Dermis blood vessel endothelial cell (primary cell): ENCODE data around the gene SPTBN1. TPM values are rescaled to one million over a fixed set of nuclear protein-coding genes. Genes with fewer than 3 reads are reported as not detected.
A peak's percentile ranks its signal among the peaks of the same experiment; 100 is the strongest.

Source experiments
- DNase-seq: peaks from one replicate; pipeline ENCODE4 v3.0.0; 2010
- total RNA-seq: library from RNA; depleted of rRNA; stranded (reverse); fragments of >200 nt; gene quantifications from 2 replicates; pipeline ENCODE4 v1.2.3, GENCODE V29; 2014

SPTBN1 gene
- total RNA-seq, 1 donor from 2014 or later = 916 TPM

DNA sequence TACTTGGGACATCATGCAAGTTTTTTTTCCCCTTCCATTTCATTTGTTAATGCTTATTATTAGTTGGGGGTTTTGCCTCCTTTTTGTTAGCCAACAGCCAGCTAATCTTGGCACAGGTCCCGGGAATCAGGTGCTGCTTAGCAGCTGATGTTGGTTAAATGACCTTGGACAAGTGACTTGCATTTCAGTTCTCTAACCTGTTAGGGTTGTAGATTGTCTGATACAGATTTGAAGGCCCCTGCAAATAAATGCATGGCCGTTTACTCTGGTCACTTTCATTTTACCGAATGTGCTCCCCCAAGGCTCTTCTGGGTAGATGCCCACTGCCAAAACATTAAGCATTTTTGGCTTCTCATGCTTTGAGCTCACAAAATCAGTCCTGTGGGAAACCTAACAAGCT is 120.9 kb downstream of the SPTBN1 start:
- DNase-seq = peak; percentile 63

DNA sequence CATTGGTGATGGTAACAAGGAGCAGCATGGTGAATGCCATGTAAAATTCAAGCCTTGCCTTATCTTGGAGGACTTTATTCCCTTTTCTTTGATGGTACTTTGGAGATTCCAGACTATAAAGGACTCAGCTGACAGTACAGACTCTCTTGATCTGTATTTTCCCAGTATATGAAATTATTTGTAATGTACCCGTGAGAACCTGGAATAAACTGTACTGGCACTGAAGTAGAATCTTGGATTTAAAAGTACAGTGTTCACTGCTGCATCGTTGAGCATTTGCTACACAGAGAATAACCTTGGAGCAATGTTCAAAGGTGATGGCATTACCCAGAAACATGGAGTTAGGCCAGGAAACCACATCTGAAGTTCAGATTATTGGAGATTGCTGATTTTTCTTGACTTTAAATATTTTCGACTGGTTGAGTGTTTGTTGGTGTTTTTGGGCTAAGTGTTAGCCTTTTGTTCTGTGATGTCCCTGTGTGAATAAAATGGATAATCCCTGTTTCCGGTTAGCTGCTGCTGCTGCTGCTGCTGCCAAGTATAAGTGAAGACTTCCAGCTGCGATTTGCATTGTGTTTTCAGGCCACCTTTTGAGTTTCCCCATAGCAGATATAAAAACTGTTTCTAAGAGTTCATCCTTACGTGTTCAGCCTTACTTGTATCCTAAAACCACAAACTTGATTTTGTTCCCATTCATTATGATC is 122.0 kb downstream of the SPTBN1 start:
- peak; percentile 67 for DNase-seq

DNA sequence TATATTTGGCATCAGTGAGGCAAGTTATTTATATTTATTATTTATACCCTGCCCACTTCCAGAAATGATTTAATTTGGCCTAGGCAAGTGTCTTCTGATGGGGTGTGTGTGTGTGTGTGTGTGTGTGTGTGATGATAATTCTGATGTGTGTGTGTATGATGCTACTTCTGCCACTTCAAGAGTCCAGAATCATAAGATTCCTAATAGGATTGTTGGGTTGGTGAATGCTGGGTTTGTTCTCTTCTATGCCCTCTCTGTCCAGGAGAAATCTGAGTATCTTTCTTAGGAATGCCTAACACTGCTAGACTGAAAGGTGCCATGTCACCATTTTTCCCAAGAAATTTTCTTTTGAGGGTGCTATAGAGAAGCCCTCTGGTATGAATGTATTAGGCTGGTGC is 122.5 kb downstream of the SPTBN1 start:
- no peak for DNase-seq

DNA sequence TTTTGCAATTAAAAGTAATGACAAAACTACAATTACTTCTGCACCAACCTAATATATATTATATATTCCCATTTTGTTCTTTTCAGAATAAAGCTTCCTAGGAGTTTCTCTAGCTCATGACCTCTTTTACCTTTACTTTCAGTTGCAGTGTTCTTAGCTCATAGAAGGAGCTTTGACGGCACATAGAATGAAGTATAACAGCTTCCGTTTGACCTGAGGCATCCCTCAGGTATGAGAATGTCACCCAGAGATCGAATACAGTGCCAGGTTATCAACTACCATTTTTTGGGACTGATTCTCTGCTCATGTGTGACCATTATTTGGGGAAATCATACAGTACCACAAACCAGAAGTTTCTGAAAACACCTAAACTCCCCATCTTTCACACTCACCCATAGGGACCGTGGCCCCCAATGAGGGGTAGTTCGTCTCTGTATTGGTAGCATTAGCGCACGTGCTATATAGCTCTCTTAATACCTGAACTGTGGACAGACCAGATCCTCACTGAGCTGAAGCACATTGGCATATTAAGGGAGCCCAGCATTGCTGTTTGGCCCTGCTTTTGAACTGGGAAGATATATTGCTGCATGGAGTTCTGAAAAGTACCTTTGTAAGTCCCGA is 123.0 kb downstream of the SPTBN1 start:
- no peak for DNase-seq

DNA sequence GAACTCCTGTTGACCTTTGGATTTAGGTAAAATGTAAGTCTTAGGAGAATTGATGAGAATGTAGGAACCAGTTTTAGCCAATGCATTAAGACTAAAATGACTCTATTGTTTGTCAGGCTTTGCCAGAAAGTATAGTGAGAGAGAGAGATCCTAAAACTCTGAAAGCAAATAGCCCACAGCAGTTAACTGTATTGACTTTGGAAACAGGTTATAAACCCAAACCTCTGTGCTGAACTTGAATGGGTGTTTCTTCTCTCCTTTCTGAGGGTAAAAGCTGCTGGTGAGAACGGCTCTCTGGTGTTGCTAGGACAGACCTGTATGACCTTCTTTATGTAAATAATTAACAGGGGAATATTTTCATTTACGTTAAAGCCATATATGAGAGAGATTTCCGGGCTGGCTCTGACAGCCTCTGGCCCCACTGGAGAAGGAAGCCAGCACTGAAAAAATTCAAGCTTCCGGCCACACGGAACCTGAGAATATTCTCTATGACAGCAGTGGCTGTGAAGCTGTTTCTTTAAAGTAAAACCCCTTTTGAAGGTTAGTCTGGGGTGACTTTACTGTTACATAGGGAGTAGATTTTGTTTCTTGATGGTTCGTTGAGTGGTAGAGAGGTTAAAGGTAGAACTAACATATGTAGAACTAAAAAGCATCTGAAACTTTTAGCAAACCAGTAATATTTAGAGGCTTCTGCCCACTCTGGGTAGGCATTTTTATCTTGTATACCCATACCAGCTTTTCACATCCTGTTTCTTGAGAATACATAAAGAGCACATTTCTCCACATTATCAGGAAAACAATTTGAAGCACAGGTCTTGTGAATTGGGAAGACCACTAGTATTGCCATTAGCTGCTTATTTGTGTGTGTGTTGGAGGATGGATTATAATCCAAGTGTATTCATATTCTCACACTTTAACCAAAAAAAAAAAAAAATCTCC is 123.8 kb downstream of the SPTBN1 start:
- DNase-seq = peak; percentile 50

DNA sequence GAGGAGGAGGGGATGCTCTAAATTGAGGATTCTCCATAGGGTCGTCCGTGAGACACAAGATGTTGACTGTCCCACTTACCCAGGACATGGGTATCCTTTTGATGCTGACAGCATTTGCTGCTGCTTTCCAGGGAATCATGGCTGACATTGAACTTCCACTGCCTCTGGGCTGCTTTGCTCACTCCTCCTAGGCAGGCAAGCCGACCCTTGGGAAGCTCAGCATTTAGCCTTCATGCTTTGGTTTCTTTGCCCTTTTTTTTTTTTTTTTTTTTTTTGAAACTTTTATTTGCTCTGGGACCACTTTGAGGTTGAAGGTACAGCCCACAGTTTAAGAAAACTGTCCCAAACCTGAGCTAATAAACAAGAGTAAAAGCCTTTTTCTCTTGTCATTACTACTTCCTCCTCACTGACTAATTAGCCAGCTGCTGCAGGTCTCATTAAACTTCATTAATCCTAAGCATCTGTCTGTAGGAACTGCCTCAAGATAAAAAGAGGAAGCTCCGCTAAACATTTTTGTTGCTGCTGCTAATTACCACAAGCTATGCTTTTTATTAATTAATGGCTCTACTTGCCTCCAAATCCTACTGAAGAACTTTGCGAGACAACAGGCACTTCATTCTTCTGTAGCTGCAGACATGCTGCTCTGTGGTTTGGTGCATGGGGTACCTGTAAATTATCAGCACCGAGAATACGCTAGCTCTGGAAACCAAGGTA is 125.4 kb downstream of the SPTBN1 start:
- DNase-seq = no peak

DNA sequence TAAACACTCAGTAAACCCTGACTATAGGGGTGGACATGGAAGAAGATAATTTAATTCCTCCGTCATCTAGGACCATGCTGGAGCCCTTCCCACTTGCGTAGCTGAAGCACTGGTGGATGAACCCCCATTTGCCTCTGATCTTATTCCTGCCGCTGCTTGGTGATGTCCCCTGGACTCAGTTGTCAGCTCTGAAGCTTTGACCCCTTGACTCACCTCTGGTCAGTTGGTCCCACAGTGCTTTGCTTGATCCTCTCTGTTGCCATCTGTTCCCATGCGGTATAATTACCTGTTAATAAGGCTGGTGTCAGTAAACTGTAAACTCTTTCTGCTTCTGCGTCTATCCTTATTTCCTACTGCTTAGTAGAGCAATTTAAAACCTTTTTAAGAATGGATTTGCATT is 126.9 kb downstream of the SPTBN1 start:
- DNase-seq = no peak

DNA sequence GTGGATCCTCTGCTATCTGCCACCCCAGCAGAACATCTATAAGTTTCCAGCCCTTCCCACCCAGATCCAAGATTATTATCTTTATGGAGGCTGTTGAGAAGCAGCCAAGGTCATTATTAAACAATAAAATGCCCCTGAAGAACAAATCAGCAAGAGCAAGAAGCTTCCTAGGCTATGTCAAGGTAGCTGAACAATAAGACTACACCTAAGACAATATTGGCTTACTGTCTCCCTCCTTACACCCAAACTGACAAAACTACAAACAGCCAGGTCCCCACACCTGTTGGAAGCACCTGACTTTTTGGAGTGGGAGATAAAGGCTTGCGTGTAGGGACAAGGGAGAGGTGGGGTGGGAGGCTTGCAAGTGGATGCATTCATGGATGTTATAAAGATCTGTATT is 128.5 kb downstream of the SPTBN1 start:
- DNase-seq = no peak

DNA sequence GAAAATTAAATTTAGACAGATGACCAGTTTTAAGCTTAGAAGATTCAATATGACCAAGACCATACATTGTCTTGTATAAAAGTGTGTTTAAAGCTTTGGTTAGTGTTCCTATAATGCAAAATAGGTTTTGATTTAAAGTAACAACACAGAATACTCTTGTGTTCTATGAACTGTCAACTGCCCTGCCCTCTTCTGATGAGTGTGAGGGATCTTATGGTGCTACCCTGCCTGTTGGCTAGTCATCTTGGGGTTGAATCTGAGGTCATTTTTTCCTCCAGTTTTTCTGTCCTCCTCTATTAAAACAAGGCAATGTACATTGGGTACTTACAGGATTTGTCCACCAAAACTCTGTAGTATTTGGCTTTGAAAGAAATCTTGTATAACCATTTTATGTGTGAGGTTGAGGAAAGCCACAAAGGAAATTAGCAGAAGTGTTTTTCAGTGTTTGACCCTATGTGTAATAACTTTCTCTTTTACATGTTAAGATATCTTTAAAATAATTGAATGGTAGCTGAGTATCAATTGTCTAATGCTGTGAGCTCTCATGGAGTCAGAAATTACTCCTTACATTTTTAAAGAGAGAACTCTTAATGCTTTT is 129.1 kb downstream of the SPTBN1 start:
- DNase-seq = no peak

DNA sequence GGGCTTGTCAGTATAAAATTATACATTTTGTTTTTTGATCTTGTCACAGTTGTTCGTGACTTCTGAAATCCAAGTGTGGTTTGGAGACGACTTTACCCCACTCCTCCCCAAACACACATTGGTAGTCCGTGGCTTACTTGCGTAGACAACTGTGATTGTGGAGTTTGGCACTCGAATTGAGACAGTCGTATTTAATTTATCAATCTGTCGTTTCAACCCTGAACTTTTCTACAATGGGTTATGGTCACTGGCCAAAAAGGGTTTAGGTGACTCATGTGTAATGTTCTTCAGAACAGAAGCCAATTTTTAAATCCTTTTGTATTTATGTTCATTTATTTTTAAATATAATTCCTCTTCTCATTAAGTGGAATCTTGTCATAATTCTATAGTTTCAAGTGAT is 129.9 kb downstream of the SPTBN1 start:
- DNase-seq = peak; percentile 76

DNA sequence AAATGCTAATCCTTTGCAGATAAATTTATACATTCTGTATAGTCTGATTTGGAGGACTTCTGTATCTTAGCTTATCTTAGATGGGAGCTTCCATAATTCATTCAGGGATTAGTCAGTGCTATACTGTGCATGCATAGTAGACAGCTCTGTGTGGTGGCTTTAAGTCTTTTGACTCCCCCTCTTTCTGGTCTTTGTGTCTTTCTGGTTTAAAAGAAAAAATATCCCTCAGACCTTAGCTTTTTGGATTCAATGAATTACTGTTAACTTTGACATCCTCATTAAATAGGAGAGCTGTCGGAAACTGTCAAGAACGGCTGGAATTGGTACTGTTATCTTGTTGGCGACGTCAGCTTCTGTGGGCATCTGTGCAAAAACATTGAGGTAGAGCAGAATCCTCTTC is 130.4 kb downstream of the SPTBN1 start:
- peak; percentile 26 for DNase-seq

DNA sequence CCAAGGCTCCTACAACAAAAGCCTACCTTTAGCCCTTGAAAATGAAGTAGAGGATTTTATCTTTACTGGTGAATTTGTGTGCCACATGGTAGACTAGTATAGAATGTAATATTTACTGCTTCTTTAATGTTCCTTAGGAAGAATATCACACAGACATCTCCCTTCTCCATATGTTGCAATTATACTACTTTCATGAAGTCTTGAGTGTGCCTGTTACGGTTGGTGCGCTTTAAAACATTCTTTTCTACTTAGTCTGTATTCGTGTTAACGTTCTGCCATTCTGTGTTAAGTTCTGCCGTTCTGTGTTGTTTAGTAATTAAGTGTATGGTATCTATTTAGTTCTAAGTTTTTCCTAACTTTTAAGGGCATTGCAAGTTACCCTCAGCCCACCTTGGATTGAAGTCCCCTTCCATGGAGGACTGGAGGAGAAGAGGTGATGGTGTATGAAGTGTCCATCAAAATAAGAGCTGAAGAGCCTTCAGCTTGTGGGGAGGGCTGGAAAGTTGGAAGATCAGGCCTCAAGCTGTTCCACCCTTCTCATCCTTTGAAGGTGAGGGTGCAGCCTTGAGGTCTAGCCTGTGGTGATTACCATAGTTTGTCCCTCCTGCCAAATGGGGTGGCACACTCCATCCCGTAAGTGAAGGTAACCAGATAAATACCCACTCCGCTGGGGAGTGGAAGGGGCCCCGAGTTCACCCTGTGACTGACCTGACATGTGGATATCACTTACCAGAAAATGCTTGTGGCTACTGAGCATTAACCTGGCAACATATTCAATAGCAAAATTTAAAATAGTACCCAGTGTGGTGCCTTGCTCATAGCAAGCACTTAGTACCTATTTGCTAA is 131.3 kb downstream of the SPTBN1 start:
- DNase-seq = no peak

DNA sequence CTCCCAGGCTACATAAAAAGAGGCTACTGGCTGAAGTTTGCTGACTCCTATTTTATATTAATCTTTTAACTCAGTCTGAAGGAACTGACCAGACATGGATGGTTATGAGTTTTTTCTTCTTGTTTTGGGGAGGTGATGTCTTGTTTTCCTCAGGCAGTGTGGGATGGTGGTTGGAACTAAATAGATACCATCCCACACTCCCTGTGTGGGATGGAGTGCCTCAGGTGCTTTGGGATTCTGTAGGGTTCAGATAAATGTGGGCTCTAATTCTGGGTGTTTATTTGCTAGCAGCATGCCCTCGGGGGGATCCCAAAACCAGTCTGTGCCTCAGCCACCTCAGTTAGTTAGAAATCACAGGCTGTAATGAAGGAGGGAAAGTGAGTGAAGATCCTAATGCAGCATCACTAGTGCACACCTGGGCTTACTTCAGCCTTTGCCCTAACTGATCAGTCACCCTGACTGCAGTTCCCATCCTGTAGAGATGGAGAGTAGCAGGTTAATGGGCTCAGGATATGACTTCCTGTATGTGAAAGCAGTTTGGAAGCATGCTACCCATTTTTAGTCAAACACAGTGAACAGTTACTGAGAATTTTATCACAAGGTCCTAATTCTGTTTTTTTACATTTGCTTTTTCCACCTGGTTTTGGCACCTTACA is 132.2 kb downstream of the SPTBN1 start:
- peak; percentile 32 for DNase-seq

DNA sequence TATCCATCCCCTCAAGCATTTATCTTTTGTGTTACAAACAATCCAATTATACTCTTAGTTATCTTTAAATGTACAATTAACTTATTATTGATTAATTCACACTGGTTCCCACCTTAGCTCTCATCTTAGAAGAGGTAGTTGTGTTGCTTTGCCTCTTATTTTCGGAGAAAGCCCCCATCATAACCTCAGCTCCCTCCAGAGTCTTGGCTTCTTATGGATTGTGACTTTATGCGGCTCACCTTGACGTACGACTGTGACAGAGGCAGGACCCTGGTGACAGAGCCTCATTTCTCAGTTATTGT is 132.9 kb downstream of the SPTBN1 start:
- no peak for DNase-seq

DNA sequence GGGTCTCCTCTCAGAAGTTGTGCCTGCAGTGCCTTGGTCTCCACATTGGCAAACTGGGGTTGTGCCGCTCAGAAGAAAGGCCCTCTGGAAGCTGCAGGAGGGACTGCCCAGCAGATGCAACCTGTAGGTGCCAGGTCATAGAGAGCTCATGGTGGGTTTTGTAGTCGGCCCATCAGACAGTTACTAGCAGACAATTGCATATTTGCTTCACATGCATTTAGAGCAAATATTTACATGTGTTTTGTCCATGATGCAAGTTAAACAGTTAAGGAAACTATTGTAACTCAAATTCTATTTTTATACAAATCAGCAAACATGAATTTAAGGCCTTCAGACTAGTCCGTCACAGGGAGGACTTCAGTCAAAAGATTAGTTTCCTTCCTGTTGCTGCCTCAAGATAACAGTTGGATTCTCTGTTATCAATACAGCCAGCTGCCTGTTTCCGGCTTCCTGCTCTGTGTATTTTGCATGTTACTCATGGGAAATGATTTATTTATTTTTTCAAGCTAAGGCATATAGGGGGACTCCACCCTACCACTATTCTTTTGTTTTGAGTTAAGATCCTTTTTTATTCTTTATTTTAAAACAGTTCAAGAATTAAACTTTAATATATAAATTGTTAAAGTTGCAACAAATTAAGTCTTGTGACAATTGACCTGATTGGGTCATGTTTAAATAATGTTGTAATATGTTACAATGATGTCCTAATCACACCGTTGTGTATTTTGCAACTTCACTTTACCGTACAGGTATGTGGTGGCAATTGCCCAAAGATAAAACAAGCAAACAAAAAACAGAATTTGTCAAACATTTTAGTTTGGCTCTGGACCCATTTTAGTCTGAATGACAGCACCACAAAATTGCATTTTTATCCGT is 133.5 kb downstream of the SPTBN1 start:
- peak; percentile 97 for DNase-seq

DNA sequence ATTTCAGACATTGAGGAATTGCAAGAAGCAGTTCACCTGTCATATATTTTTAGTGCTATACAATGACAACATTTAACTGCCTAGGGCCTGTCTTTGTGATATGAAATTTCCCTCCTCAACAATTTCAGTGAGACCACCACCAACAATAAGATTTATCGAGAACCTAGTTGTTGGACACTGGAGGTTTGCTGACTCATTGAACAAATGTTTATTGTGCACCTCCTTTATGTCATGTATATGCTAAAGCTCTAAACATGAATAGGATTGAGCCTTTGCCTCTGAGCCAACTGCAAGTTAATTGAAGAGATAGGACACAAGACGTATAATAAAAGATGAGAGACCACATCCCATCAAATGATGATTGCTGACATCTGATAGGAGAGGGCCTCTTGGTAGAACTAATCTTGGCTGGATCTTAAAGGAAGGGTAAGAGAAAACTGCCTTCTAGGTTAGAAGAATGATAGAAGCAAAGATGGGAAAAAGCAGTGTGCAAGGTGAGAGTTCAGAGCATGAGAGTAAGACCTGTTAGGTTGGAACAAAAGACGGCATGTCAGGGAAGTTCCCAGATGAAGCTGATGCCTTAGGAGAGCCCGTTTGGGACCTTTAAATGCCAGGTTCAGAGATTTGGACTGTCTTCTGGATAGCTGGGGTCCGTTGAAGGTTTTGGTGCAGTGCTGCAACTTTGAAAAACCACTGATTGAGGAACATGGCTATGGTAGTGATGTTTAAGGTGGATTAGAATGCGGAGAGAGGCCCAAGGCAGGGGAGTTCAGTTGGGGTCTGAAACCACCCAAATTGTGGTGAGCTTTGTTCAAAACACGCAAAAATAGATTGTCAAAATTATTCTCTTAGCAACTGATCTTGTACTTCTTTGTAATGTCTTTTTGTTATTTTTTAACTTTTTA is 134.3 kb downstream of the SPTBN1 start:
- DNase-seq = peak; percentile 34

DNA sequence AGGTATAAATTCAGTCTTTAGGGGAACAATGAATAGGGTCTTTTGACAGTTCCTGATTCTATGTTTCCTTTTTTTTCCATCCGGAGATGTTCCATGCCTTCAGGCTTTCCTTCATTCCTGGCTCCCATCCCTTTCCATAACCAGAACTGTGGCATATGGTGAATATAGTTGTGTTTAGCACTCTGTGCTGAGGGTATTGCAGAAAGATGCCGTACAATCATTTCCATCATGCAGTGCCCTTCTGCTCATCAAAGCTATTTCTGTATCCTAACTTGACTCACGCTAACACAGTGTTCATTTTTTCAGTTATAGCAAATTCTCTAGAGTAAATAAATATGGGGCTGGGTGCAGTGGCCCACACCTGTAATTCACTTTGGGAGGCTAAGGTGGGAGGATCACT is 135.4 kb downstream of the SPTBN1 start:
- no peak for DNase-seq

DNA sequence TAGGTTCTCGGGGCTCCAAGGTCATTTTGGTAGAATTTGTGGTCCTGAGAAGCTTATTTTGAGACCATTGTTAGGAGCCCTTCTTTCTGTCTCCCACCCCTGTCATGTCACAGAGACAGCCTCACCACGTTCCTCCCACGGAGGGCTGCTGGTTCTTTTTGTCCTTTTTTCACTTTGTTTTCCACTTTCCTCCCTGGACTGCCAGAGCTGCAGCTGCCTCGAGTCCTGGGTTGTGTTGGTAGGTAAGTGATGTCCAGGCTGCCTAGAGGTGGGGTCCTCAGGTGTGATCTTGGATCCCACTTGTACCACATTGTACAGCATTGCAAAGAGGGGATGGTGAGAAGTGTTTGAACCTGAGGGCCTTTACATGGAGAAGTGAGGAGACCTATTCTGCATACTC is 137.1 kb downstream of the SPTBN1 start:
- no peak for DNase-seq

DNA sequence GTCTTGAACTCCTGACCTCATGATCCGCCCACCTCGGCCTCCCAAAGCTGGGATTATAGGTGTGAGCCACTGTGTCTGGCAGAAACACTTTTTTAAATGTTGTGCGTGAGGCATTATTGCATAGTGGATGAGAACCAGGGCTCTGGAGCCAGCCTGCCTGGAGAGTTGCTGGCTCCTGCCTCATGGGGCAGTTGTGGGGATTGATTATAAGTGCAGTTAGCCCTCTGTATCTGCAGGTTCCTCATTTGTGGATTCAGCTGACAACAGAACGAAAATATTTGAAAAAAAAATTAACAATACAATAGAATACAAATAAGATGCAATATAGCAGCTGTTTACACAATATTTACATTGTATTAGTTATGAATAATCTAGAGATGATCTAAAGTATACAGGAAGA is 137.9 kb downstream of the SPTBN1 start:
- DNase-seq = no peak
